Vagina (tissue), 2 donors: Measurements from ENCODE around the gene ARID5A.

Source experiments
- POLR2A ChIP-seq, 2 donors: fragments of 450-650 bp; IDR thresholded peaks; one replicate each; pipeline ENCODE4 v1.6.1; 2017; ENCODE audit warnings: antibody characterized with exemption in 2 of 2, mild to moderate bottlenecking in 2 of 2, moderate library complexity in 2 of 2
- POLR2AphosphoS5 ChIP-seq, 2 donors: sonication (generic); formaldehyde crosslinking; IDR thresholded peaks; one replicate each; pipeline ENCODE4 v1.9.0; 2017; ENCODE audit warnings: antibody characterized with exemption in 2 of 2, mild to moderate bottlenecking in 2 of 2, low read depth in 1 of 2; ENCODE audit not compliant: insufficient read depth in 1 of 2
- TF ChIP-seq, protein P1 (sequence below), 3 experiments: fragments of 450-650 bp in 2 of 3; fragments of 200-600 bp in 1 of 3; sonication (generic) in 1 of 3; IDR thresholded peaks; one replicate each; pipeline ENCODE4 v1.5.1; 2017 to 2019; ENCODE audit warnings: antibody characterized with exemption in 3 of 3, mild to moderate bottlenecking in 2 of 3, moderate library complexity in 2 of 3

DNA sequence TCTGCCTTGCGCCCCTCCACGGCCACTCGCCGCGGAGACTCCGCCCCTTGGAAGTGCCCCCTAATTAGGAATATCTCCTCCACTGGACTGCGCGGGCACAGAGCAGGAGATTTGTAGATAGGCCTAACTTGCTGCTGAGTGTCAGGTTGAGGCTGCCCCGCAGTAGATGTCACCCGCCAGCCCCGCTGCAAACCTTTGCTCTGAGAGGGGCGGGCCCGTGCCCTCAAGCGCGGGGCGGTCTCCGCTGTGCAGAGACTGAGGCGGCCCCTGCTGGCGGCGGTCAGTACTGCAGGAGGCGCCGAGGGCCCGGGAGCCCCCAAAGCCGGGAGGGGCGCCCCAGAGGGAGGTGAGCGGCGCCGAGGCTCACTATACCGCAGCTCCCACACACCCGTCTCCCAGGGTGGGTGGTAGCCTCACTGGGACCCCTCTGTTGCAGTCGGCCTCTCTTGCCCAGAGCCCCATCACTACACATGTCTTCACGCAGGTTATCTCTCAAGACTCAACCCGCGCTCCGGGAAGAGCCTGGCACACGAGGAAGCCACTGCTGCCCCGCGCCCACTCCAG, 28.5 kb upstream of the ARID5A start:
- TF ChIP-seq, protein P1, sequence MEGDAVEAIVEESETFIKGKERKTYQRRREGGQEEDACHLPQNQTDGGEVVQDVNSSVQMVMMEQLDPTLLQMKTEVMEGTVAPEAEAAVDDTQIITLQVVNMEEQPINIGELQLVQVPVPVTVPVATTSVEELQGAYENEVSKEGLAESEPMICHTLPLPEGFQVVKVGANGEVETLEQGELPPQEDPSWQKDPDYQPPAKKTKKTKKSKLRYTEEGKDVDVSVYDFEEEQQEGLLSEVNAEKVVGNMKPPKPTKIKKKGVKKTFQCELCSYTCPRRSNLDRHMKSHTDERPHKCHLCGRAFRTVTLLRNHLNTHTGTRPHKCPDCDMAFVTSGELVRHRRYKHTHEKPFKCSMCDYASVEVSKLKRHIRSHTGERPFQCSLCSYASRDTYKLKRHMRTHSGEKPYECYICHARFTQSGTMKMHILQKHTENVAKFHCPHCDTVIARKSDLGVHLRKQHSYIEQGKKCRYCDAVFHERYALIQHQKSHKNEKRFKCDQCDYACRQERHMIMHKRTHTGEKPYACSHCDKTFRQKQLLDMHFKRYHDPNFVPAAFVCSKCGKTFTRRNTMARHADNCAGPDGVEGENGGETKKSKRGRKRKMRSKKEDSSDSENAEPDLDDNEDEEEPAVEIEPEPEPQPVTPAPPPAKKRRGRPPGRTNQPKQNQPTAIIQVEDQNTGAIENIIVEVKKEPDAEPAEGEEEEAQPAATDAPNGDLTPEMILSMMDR (IDR thresholded peaks at IDR 0.05), result peak; percentile 93 to 100 (median 98)
- TF ChIP-seq POLR2A (IDR thresholded peaks at IDR 0.05) (no peak), POLR2AphosphoS5 (IDR thresholded peaks at IDR 0.05; ENCODE audit: insufficient read depth in 1 of 2, low read depth in 1 of 2) (peak in 1 of 2 donors; percentile 28)
